ENCODE data around the gene MSL2. TPM values are rescaled to one million over a fixed set of nuclear protein-coding genes. Genes with fewer than 3 reads are reported as not detected.

MSL2 gene, protein sequence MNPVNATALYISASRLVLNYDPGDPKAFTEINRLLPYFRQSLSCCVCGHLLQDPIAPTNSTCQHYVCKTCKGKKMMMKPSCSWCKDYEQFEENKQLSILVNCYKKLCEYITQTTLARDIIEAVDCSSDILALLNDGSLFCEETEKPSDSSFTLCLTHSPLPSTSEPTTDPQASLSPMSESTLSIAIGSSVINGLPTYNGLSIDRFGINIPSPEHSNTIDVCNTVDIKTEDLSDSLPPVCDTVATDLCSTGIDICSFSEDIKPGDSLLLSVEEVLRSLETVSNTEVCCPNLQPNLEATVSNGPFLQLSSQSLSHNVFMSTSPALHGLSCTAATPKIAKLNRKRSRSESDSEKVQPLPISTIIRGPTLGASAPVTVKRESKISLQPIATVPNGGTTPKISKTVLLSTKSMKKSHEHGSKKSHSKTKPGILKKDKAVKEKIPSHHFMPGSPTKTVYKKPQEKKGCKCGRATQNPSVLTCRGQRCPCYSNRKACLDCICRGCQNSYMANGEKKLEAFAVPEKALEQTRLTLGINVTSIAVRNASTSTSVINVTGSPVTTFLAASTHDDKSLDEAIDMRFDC
- total RNA-seq = 38.5 TPM

DNA sequence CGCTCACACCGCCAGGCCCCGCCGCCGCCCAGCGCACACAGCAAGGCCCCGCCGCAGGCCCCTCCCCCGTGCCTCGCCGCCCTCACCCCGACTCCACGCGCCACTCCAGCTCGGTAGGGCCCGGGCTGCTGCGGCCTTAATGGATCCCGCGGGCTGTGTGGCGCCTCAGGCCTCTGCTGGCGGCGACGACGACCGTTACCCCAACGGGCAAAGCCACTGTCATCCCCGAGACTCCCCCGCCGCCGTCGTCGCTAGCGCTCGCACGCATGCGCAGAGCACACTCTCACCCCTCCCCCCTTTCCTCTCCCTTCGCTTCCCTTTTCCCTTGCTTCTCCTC lies at the start of gene MSL2:
MSL2 (minus strand) TSS at position 272 of the 337 bp plus-strand sequence. CDS start 1,222 bp downstream, outside the sequence.

Other genes starting within 250 kb of the MSL2 start
- 44.8 TPM for gene PPP2R3A, start 230.6 kb downstream of the MSL2 start, total RNA-seq
- 39.8 TPM for gene PCCB, start 54.0 kb upstream of the MSL2 start, total RNA-seq

Data from parietal lobe (tissue), 1 donor.